ENCODE data around the gene S1PR1.
"Not testable (repeated sequence)": the region's sequence is repeated elsewhere in the genome, so short reads cannot be mapped to it uniquely, and the experiment has no call there.

The S1PR1 gene

DNA sequence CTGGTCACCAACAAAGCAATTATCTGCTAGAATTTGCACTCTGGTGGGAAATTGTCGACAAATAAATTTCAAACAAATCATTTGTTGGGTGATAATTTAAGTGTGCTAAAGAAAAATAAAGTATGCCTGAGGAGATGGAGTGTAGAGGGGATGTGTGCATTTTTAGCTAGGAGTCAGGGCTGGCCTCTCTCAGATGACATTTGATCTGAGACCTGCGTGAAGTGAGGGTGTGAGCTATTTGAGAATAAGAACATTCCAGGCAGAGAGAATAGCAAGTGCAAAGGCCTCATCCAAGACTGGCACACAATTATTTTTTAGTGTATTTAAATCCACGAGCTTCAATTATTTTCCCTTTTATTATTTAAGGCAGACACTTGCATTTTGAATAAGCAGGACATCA, 19.7 kb upstream of the S1PR1 start:
- in situ Hi-C loops (cut with MboI; ENCODE audit: low pct_unique_long_range_greater_than_20kb, low sequenced_read_pairs), result no loop called here
- DNase-seq, result no peak

DNA sequence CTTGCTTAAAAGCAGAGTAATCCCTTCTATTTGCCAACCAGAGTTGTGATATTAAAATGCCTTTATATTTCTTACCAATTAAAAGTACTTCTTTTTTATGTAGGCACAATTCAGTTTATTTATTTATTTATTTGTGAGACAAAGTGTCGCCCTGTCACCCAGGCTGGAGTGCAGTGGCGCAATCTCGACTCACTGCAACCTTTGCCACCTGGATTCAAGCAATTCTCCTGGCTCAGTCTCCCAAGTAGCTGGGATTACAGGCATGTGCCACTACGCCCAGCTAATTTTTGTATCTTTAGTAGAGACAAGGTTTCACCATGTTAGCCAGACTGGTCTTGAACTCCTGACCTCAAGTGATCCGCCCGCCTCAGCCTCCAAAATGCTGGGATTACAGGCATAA, 17.9 kb upstream of the S1PR1 start:
- in situ Hi-C loops (cut with MboI; ENCODE audit: low pct_unique_long_range_greater_than_20kb, low sequenced_read_pairs); DNase-seq: not testable (repeated sequence)

GRCh38 chr1:101219924-101220870, 16.6 kb upstream of the S1PR1 start:
- no peak for DNase-seq
- in situ Hi-C loops (cut with MboI; ENCODE audit: low pct_unique_long_range_greater_than_20kb, low sequenced_read_pairs), result no loop called here

- in situ Hi-C loops (cut with MboI; ENCODE audit: low pct_unique_long_range_greater_than_20kb, low sequenced_read_pairs), result no loop called here
- DNase-seq, result no peak
These were observed 15.9 kb upstream of the S1PR1 start for GRCh38 chr1:101220906-101221305.

GRCh38 chr1:101221945-101222429, 14.8 kb upstream of the S1PR1 start:
- DNase-seq, result no peak
- in situ Hi-C loops (cut with MboI; ENCODE audit: low pct_unique_long_range_greater_than_20kb, low sequenced_read_pairs), result no loop called here

DNA sequence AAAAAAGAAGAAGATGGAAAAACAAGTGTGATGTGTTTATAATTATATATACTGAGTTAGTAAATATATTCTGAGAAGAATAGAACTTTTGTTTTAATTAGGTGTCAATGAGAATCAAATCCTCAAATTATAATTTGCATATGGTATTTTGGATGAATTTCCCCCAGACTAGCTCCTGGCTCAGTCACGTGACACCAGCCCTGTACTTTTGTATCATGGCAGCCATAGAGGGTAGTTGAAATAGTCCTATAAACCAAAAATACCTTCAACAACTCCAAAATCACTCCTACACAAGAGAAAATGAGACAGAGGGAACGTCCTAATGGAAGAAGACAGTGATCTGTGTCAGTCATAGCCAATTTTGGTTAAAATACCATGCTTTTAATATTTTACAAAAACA, 9.0 kb upstream of the S1PR1 start:
- no peak for DNase-seq
- in situ Hi-C loops (cut with MboI; ENCODE audit: low pct_unique_long_range_greater_than_20kb, low sequenced_read_pairs), result no loop called here

DNA sequence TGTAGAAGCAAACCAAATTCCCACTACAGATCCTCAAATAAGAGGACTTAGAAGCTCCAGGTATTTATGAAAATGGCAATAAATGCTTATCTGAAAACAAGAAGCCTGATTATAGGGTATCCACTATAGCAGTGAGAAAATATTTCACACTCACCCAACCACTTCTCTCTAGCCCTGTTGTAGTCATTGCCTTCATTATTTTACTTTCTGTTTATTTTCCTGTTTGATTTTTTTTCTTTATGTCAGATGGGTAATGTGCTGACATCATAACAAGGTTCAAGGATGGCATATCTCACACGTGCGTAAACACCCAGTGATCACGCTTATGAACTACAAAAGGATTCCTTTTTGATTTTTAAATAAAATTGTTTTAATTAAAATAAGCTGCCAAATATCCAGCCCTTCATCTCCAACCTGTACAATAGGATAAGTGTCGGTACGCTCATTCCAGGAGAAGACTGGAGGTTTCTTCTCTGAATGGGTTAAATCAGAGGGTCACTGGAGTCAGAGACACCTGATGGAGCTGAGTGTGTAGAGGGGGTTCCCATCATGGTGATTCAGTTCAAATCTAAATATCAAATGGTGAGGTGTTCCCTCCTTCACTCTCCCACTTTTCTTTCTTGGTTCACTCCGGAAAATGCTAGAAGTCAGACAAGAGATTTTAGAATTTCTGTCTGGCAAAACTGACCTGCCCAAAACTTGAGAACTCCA, 8.2 kb upstream of the S1PR1 start:
- in situ Hi-C loops (cut with MboI; ENCODE audit: low pct_unique_long_range_greater_than_20kb, low sequenced_read_pairs), result no loop called here
- DNase-seq, result no peak

- in situ Hi-C loops (cut with MboI; ENCODE audit: low pct_unique_long_range_greater_than_20kb, low sequenced_read_pairs); DNase-seq: not testable (repeated sequence)
These were observed 4.6 kb upstream of the S1PR1 start for GRCh38 chr1:101232182-101232581.

DNA sequence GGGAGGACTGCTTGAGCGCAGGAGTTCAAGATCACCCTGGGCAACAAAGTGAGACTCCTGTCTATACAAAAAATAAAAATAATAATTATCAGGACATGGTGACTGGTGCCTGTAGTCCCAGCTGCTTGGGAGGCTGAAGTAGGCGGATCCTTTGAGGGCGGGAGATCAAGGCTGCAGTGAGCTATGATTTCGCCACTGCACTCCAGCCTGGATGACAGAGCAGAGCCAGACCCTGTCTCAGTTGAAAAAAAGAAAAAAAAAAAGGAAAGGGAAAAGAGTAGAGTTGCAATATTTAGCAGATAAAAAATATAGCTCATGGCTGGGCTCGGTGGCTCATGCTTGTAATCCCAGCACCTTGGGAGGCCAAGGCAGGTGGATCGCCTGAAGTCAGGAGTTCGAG, 3.3 kb upstream of the S1PR1 start:
- DNase-seq, result no peak
- in situ Hi-C loops (cut with MboI; ENCODE audit: low pct_unique_long_range_greater_than_20kb, low sequenced_read_pairs), result no loop called here

GRCh38 chr1:101235216-101235695, 1.6 kb upstream of the S1PR1 start:
- in situ Hi-C loops (cut with MboI; ENCODE audit: low pct_unique_long_range_greater_than_20kb, low sequenced_read_pairs), result no loop called here
- no peak for DNase-seq

- in situ Hi-C loops (cut with MboI; ENCODE audit: low pct_unique_long_range_greater_than_20kb, low sequenced_read_pairs), result no loop called here
- DNase-seq, result peak; percentile 39
These were observed 913 bp upstream of the S1PR1 start for GRCh38 chr1:101235696-101236515.

- peak; percentile 37 for DNase-seq
- in situ Hi-C loops (cut with MboI; ENCODE audit: low pct_unique_long_range_greater_than_20kb, low sequenced_read_pairs), result no loop called here
These were observed 514 bp downstream of the S1PR1 start for GRCh38 chr1:101237229-101237837.

DNA sequence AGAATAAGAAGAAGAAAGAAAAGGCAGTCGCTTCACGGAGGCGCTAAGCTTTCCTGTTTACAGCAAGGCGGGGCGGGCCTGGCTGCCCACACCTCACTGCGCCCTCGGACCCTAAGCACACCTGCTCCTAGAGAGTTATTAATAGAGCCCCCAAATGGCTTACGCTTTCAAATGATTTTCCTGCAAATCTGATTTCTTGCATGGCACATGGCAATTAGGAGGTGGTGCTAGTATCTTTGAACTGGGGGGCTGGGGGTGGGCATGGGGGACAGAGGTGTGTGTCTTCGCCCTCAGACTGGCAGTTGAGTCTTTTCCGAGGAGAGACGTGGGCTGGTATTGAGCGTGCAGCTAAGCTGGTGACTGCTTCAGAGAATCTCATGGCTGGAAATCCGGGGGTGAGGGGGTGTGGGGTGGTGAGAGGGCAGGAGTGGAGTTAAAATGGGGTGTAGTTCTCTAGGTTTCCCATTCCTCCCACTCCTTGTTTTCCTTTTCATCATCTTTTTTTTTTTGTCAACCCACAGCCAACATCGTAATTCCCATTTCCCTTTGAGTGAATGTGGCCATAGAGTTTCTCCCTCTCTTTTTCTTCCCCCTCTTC, 1.3 kb downstream of the S1PR1 start:
- no peak for DNase-seq
- in situ Hi-C loops (cut with MboI; ENCODE audit: low pct_unique_long_range_greater_than_20kb, low sequenced_read_pairs), result no loop called here

- in situ Hi-C loops (cut with MboI; ENCODE audit: low pct_unique_long_range_greater_than_20kb, low sequenced_read_pairs), result no loop called here
- DNase-seq, result peak; percentile 75
These were observed 1.9 kb downstream of the S1PR1 start for GRCh38 chr1:101238681-101239094.

- no peak for DNase-seq
These were observed 2.5 kb downstream of the S1PR1 start for GRCh38 chr1:101239095-101240040.

DNA sequence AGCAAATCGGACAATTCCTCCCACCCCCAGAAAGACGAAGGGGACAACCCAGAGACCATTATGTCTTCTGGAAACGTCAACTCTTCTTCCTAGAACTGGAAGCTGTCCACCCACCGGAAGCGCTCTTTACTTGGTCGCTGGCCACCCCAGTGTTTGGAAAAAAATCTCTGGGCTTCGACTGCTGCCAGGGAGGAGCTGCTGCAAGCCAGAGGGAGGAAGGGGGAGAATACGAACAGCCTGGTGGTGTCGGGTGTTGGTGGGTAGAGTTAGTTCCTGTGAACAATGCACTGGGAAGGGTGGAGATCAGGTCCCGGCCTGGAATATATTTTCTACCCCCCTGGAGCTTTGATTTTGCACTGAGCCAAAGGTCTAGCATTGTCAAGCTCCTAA, 3.2 kb downstream of the S1PR1 start:
- DNase-seq, result no peak
- in situ Hi-C loops (cut with MboI; ENCODE audit: low pct_unique_long_range_greater_than_20kb, low sequenced_read_pairs), result no loop called here

More at GRCh38 chr1:101239095-101240040, 2.5 kb downstream of the S1PR1 start:
- in situ Hi-C loops (cut with MboI; ENCODE audit: low pct_unique_long_range_greater_than_20kb, low sequenced_read_pairs), result no loop called here

DNA sequence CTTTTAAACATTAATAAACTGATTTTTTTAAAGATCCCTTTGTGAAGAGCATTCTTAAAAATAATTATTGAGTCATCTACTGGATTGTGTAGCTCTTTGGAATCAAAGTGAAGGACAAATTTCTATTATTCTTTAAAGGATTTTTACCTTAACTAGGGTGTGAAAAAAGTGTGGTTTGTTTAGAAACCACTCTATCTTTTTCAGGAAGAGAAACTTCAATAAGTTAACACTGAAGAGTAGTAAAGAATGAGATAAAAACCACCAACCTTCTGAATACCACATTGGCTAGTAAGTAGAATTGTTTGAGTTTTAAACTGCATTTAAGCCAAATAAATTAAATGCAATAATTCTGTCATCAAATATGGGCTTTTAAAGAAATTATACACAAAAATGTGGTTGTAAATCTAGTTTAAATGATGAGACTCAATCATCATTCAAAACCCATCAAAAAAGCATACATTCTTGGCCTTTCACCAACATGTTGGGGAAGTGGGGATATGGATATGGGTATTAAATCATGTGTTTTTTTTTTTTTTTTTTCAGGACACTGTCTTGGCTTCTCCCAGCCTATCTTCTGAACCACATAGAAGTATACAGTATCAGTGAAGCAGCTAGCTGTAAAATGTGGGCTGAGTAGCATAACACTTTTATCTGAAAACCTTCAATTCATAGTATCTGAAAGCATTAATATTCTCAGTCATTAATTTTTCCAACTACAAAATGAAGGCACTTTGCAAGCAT, 4.8 kb downstream of the S1PR1 start:
- in situ Hi-C loops (cut with MboI; ENCODE audit: low pct_unique_long_range_greater_than_20kb, low sequenced_read_pairs), result no loop called here

More for the DNA sequence above, 4.8 kb downstream of the S1PR1 start:
- DNase-seq, result no peak
